RWPE2 (cell line): ENCODE data around the gene PLCB1.

Source experiments
- ATAC-seq: fragments of 200-7000 bp; cut with Tn5 transposase; 3 replicates; pipeline ENCODE4 v1.9.1; 2021; ENCODE audit warnings: low read depth
- DNase-seq: peaks from one replicate; pipeline ENCODE4 v3.0.0-alpha.2; 2020; ENCODE audit warnings: low spot score
- H3K27ac ChIP-seq: fragments of 450-650 bp; 2 replicates; pipeline ENCODE4 v1.5.1; 2017; ENCODE audit warnings: mild to moderate bottlenecking; ENCODE audit not compliant: poor library complexity, severe bottlenecking
- H3K27me3 ChIP-seq: fragments of 250-450 bp; sonication (Bioruptor Pico); 2 replicates; pipeline ENCODE4 v1.5.1; 2021; ENCODE audit warnings: mild to moderate bottlenecking, moderate library complexity; ENCODE audit not compliant: insufficient read depth, poor library complexity, severe bottlenecking
- H3K36me3 ChIP-seq: fragments of 250-450 bp; sonication (Bioruptor Pico); 2 replicates; pipeline ENCODE4 v1.5.1; 2020; ENCODE audit warnings: low read depth, mild to moderate bottlenecking, moderate library complexity
- H3K4me1 ChIP-seq: fragments of 250-450 bp; sonication (Bioruptor Pico); 2 replicates; pipeline ENCODE4 v1.5.1; 2021; ENCODE audit warnings: mild to moderate bottlenecking, moderate library complexity; ENCODE audit not compliant: insufficient read depth, poor library complexity, severe bottlenecking
- H3K4me3 ChIP-seq: fragments of 250-450 bp; sonication (Bioruptor Pico); 2 replicates; pipeline ENCODE4 v1.5.1; 2021; ENCODE audit warnings: mild to moderate bottlenecking, moderate library complexity; ENCODE audit not compliant: severe bottlenecking
- H3K9me3 ChIP-seq: fragments of 250-450 bp; sonication (Bioruptor Pico); 2 replicates; pipeline ENCODE4 v1.5.1; 2021; ENCODE audit warnings: mild to moderate bottlenecking, moderate library complexity; ENCODE audit not compliant: severe bottlenecking
- CTCF ChIP-seq: fragments of 450-650 bp; IDR thresholded peaks from one replicate; pipeline ENCODE4 v1.5.1; 2017; ENCODE audit warnings: mild to moderate bottlenecking, moderate library complexity; ENCODE audit not compliant: poor library complexity, severe bottlenecking

The PLCB1 gene

GRCh38 chr20:8400486-8400885 lies 268.4 kb downstream of the PLCB1 start:
- Histone ChIP-seq H3K36me3 (no peaks in the 10 kb centered on the region), H3K27ac (no peak overlapping the region), H3K27me3 (no peaks in the 10 kb centered on the region), H3K4me1 (no peaks in the 10 kb centered on the region), H3K4me3 (no peak overlapping the region), H3K9me3 (no peaks in the 10 kb centered on the region)
- ATAC-seq (no peak), DNase-seq (no peak)
- no peak for TF ChIP-seq CTCF

- no peaks in the 10 kb centered on the region for H3K27me3 ChIP-seq
- no peaks in the 10 kb centered on the region for H3K36me3 ChIP-seq
- no peaks in the 10 kb centered on the region for H3K9me3 ChIP-seq
- H3K4me1 ChIP-seq, result no peaks in the 10 kb centered on the region
- H3K4me3 ChIP-seq, result no peak overlapping the region
- DNase-seq (no peak), ATAC-seq (no peak)
- H3K27ac ChIP-seq, result no peak overlapping the region
- TF ChIP-seq CTCF, result no peak
These were observed 269.5 kb downstream of the PLCB1 start for GRCh38 chr20:8401556-8401955.

GRCh38 chr20:8402798-8403197 lies 270.7 kb downstream of the PLCB1 start:
- no peak for ATAC-seq
- no peak for TF ChIP-seq CTCF
- no peaks in the 10 kb centered on the region for H3K4me1 ChIP-seq
- H3K36me3 ChIP-seq, result no peaks in the 10 kb centered on the region
- no peaks in the 10 kb centered on the region for H3K27me3 ChIP-seq
- no peaks in the 10 kb centered on the region for H3K9me3 ChIP-seq
- DNase-seq, result no peak
- H3K27ac ChIP-seq, result no peak overlapping the region
- no peak overlapping the region for H3K4me3 ChIP-seq

- ATAC-seq (no peak), DNase-seq (no peak)
- H3K27me3 ChIP-seq, result no peaks in the 10 kb centered on the region
- H3K4me3 ChIP-seq, result no peak overlapping the region
- no peaks in the 10 kb centered on the region for H3K36me3 ChIP-seq
- no peak overlapping the region for H3K27ac ChIP-seq
- TF ChIP-seq CTCF, result no peak
- no peaks in the 10 kb centered on the region for H3K9me3 ChIP-seq
- H3K4me1 ChIP-seq, result no peaks in the 10 kb centered on the region
These were observed 273.0 kb downstream of the PLCB1 start for GRCh38 chr20:8404912-8405635.

- DNase-seq, result no peak
- Histone ChIP-seq H3K4me1 (no peaks in the 10 kb centered on the region), H3K27ac (no peak overlapping the region), H3K36me3 (no peaks in the 10 kb centered on the region), H3K27me3 (no peaks in the 10 kb centered on the region), H3K9me3 (no peaks in the 10 kb centered on the region), H3K4me3 (no peak overlapping the region)
- no peak for TF ChIP-seq CTCF
- no peak for ATAC-seq
These were observed 274.3 kb downstream of the PLCB1 start for GRCh38 chr20:8406391-8406790.
